Mesendoderm (in vitro differentiated cells): Measurements from ENCODE around the gene LMBR1.

Experiments
- DNase-seq: peaks from one replicate; pipeline ENCODE4 v3.0.0; 2013
- H2AK5ac ChIP-seq: 2 replicates; pipeline ENCODE4 v1.6.1; 2013; ENCODE audit warnings: low read length, inconsistent platforms
- H2BK120ac ChIP-seq: 2 replicates; pipeline ENCODE4 v1.6.1; 2013; ENCODE audit warnings: low read depth, mild to moderate bottlenecking, low read length, moderate library complexity, mixed read lengths
- H2BK15ac ChIP-seq: replicated peaks from 2 replicates; pipeline ENCODE4 v1.6.1; 2013; ENCODE audit warnings: low read depth, mild to moderate bottlenecking, moderate library complexity
- H2BK5ac ChIP-seq: 2 replicates; pipeline ENCODE4 v1.6.1; 2013; ENCODE audit warnings: low read length, inconsistent platforms
- H3K18ac ChIP-seq: 2 replicates; pipeline ENCODE4 v1.6.1; 2013; ENCODE audit warnings: mild to moderate bottlenecking, low read length, mixed read lengths
- H3K23ac ChIP-seq: one replicate; pipeline ENCODE4 v1.6.1; 2013; ENCODE audit warnings: low read length
- H3K27ac ChIP-seq: 2 replicates; pipeline ENCODE4 v1.5.1; 2013; ENCODE audit warnings: low read depth, mild to moderate bottlenecking, inconsistent platforms, low read length, moderate library complexity
- H3K27me3 ChIP-seq: 2 replicates; pipeline ENCODE4 v1.6.1; 2013; ENCODE audit warnings: low read length, control low read depth, mild to moderate bottlenecking, inconsistent platforms; ENCODE audit not compliant: insufficient read depth, poor library complexity
- H3K36me3 ChIP-seq: 2 replicates; pipeline ENCODE4 v1.6.1; 2013; ENCODE audit warnings: low read length, inconsistent platforms; ENCODE audit not compliant: control insufficient read depth, insufficient read depth
- H3K4ac ChIP-seq: one replicate; pipeline ENCODE4 v1.6.1; 2013; ENCODE audit warnings: low read depth, mild to moderate bottlenecking, low read length, moderate library complexity
- H3K4me1 ChIP-seq: 2 replicates; pipeline ENCODE4 v1.6.1; 2013; ENCODE audit warnings: low read depth, low read length, inconsistent platforms; ENCODE audit not compliant: control insufficient read depth
- H3K4me2 ChIP-seq: 2 replicates; pipeline ENCODE4 v1.6.1; 2013; ENCODE audit warnings: low read length
- H3K4me3 ChIP-seq: 2 replicates; pipeline ENCODE4 v1.5.1; 2013; ENCODE audit warnings: mild to moderate bottlenecking, low read length
- H3K56ac ChIP-seq: one replicate; pipeline ENCODE4 v1.6.1; 2013; ENCODE audit warnings: low read length
- H3K79me1 ChIP-seq: 2 replicates; pipeline ENCODE4 v1.6.1; 2013; ENCODE audit warnings: low read length, inconsistent platforms
- H3K79me2 ChIP-seq: 2 replicates; pipeline ENCODE4 v1.6.1; 2013; ENCODE audit warnings: mild to moderate bottlenecking, low read length; ENCODE audit not compliant: control insufficient read depth, insufficient read depth
- H3K9ac ChIP-seq: 2 replicates; pipeline ENCODE4 v1.6.1; 2013; ENCODE audit warnings: low read length, inconsistent platforms
- H4K5ac ChIP-seq: one replicate; pipeline ENCODE4 v1.6.1; 2013; ENCODE audit warnings: low read length
- H4K8ac ChIP-seq: one replicate; pipeline ENCODE4 v1.6.1; 2013; ENCODE audit warnings: low read depth, mild to moderate bottlenecking, control low read depth, low read length, moderate library complexity
- WGBS: extraction: QIAGEN DNeasy Blood & Tissue Kit; methylation state at CpG from one replicate; pipeline ENCODE4 v1.1.7; 2013; ENCODE audit warnings: low lambda C conversion rate, missing lambda C conversion rate; ENCODE audit not compliant: insufficient coverage; ENCODE audit errors: extremely low coverage; 5-methylcytosine and 5-hydroxymethylcytosine counted together

Gene LMBR1

GRCh38 chr7:156791241-156791640 is 101.7 kb downstream of the LMBR1 start:
- Histone ChIP-seq H3K23ac (no peak overlapping the region), H3K56ac (peak overlapping the region; percentile 36), H3K4me1 (peaks cover 6% of the 10 kb centered on the region), H3K36me3 (no peaks in the 10 kb centered on the region), H2BK15ac (no peak overlapping the region), H3K27ac (no peak overlapping the region), H3K18ac (no peak overlapping the region), H3K27me3 (no peaks in the 10 kb centered on the region), H2AK5ac (no peak overlapping the region), H4K8ac (no peak overlapping the region), H2BK5ac (no peak overlapping the region), H3K4me3 (no peak overlapping the region), H3K79me2 (no peaks in the 10 kb centered on the region), H3K4ac (no peak overlapping the region), H3K4me2 (no peak overlapping the region), H2BK120ac (no peak overlapping the region), H3K9ac (no peak overlapping the region), H3K79me1 (no peaks in the 10 kb centered on the region), H4K5ac (no peak overlapping the region)
- WGBS: no CpG with 5 or more reads among the region's 4 CpGs
- no peak for DNase-seq

DNA sequence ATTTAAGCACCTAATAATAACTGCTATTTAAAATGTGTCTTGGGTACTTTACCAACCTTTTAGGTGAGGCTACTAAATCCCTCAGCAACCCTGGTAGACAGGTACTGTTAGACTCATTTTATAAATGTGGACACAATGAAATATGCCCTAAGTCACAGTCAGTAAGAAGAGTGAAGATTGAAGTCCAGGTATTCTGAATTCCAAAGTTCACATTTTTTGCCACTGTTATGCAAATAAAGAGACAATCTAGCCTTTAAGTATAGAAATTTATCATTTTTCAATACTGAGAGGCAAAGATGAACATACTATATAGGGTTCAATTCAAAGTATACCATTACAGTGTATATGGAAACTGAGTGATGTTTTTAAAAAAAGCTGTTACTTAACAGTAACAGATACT is 102.7 kb downstream of the LMBR1 start:
- Histone ChIP-seq H3K27me3 (no peaks in the 10 kb centered on the region), H3K4me1 (peaks cover 6% of the 10 kb centered on the region), H3K79me2 (no peaks in the 10 kb centered on the region), H2BK15ac (no peak overlapping the region), H3K9ac (no peak overlapping the region), H2BK5ac (no peak overlapping the region), H3K4ac (no peak overlapping the region), H3K4me2 (no peak overlapping the region), H3K36me3 (no peaks in the 10 kb centered on the region), H3K23ac (no peak overlapping the region), H3K18ac (no peak overlapping the region), H4K8ac (no peak overlapping the region), H2AK5ac (no peak overlapping the region), H4K5ac (no peak overlapping the region), H3K79me1 (no peaks in the 10 kb centered on the region), H3K4me3 (no peak overlapping the region), H2BK120ac (no peak overlapping the region), H3K27ac (no peak overlapping the region), H3K56ac (no peak overlapping the region)
- no peak for DNase-seq

- no peaks in the 10 kb centered on the region for H3K79me2 ChIP-seq
- no peak for DNase-seq
- no peak overlapping the region for H2AK5ac ChIP-seq
- no peak overlapping the region for H3K23ac ChIP-seq
- no peaks in the 10 kb centered on the region for H3K36me3 ChIP-seq
- H3K18ac ChIP-seq: no peak overlapping the region
- no peak overlapping the region for H4K5ac ChIP-seq
- no peak overlapping the region for H3K9ac ChIP-seq
- no peak overlapping the region for H3K4me3 ChIP-seq
- no peak overlapping the region for H2BK15ac ChIP-seq
- no peaks in the 10 kb centered on the region for H3K79me1 ChIP-seq
- no peak overlapping the region for H2BK5ac ChIP-seq
- no peak overlapping the region for H3K56ac ChIP-seq
- H4K8ac ChIP-seq: no peak overlapping the region
- no peak overlapping the region for H2BK120ac ChIP-seq
- H3K27ac ChIP-seq: no peak overlapping the region
- no peak overlapping the region for H3K4ac ChIP-seq
- peaks cover 2% of the 10 kb centered on the region for H3K4me1 ChIP-seq
- 100% methylated on average over 2 of the region's 4 CpGs for WGBS
- no peak overlapping the region for H3K4me2 ChIP-seq
- no peaks in the 10 kb centered on the region for H3K27me3 ChIP-seq
These were observed 106.9 kb downstream of the LMBR1 start for GRCh38 chr7:156785998-156786543.

GRCh38 chr7:156783864-156784263 is 109.1 kb downstream of the LMBR1 start:
- no peaks in the 10 kb centered on the region for H3K79me2 ChIP-seq
- no peak overlapping the region for H3K56ac ChIP-seq
- DNase-seq: no peak
- no peak overlapping the region for H2BK15ac ChIP-seq
- no peak overlapping the region for H4K5ac ChIP-seq
- H3K4me3 ChIP-seq: no peak overlapping the region
- no peak overlapping the region for H3K9ac ChIP-seq
- H3K23ac ChIP-seq: no peak overlapping the region
- no peaks in the 10 kb centered on the region for H3K79me1 ChIP-seq
- no peak overlapping the region for H3K18ac ChIP-seq
- no peak overlapping the region for H3K4me2 ChIP-seq
- no peaks in the 10 kb centered on the region for H3K27me3 ChIP-seq
- no peak overlapping the region for H2BK5ac ChIP-seq
- no peak overlapping the region for H2AK5ac ChIP-seq
- H3K27ac ChIP-seq: no peak overlapping the region
- no CpG with 5 or more reads among the region's 4 CpGs for WGBS
- H3K36me3 ChIP-seq: no peaks in the 10 kb centered on the region
- H4K8ac ChIP-seq: no peak overlapping the region
- no peaks in the 10 kb centered on the region for H3K4me1 ChIP-seq
- H2BK120ac ChIP-seq: no peak overlapping the region
- no peak overlapping the region for H3K4ac ChIP-seq

DNA sequence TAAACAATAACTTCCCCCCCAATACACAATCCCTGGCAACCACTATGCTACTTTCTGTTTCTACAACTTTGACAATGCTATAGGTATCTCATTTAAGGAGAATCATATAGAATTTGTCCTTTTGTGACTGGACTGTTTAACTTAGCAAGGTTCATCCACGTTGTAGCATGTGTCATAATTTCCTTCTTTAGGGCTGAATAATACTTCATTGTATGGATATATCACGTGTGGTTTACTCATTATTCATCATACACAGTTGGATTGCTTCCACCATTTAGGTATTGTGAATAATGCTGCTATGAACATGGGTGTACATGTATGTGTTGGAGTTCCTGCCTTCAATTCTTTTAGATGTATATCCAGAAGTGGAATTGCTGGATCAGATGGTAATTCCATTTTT is 111.0 kb downstream of the LMBR1 start:
- DNase-seq: no peak
- Histone ChIP-seq H3K23ac (no peak overlapping the region), H4K8ac (no peak overlapping the region), H3K4me1 (no peaks in the 10 kb centered on the region), H3K9ac (no peak overlapping the region), H3K4me2 (no peak overlapping the region), H3K4me3 (no peak overlapping the region), H4K5ac (no peak overlapping the region), H3K27ac (no peak overlapping the region), H3K36me3 (no peaks in the 10 kb centered on the region), H2BK15ac (no peak overlapping the region), H3K79me2 (no peaks in the 10 kb centered on the region), H3K27me3 (no peaks in the 10 kb centered on the region), H2BK5ac (no peak overlapping the region), H3K56ac (no peak overlapping the region), H2AK5ac (no peak overlapping the region), H2BK120ac (no peak overlapping the region), H3K18ac (no peak overlapping the region), H3K4ac (no peak overlapping the region), H3K79me1 (no peaks in the 10 kb centered on the region)
- WGBS: no CpG with 5 or more reads among the region's 2 CpGs

GRCh38 chr7:156780724-156781455 is 112.1 kb downstream of the LMBR1 start:
- Histone ChIP-seq H3K79me1 (peaks cover 2% of the 10 kb centered on the region), H3K4me2 (no peak overlapping the region), H3K27me3 (no peaks in the 10 kb centered on the region), H3K4me3 (no peak overlapping the region), H3K23ac (no peak overlapping the region), H4K5ac (no peak overlapping the region), H4K8ac (no peak overlapping the region), H2BK120ac (no peak overlapping the region), H3K36me3 (no peaks in the 10 kb centered on the region), H3K79me2 (no peaks in the 10 kb centered on the region), H3K4ac (no peak overlapping the region), H2BK15ac (no peak overlapping the region), H2AK5ac (no peak overlapping the region), H2BK5ac (no peak overlapping the region), H3K56ac (no peak overlapping the region), H3K27ac (no peak overlapping the region), H3K9ac (no peak overlapping the region), H3K4me1 (no peaks in the 10 kb centered on the region), H3K18ac (no peak overlapping the region)
- peak; percentile 21 for DNase-seq
- WGBS: no CpG with 5 or more reads among the region's 4 CpGs
